SU-DHL-6 (cell line): Measurements from ENCODE around the gene OR5AR1.

Source experiments
- EZH2phosphoT487 ChIP-seq: fragments of 200-600 bp; sonication (generic), shearing (Covaris generic); conservative IDR thresholded peaks from 2 replicates; pipeline ENCODE4 v1.6.1; 2018; ENCODE audit warnings: mild to moderate bottlenecking, antibody characterized with exemption, low read length, moderate library complexity, mixed read lengths
- TF ChIP-seq, protein P1 (sequence below): fragments of 200-600 bp; sonication (generic); IDR thresholded peaks from one replicate; pipeline ENCODE4 v1.5.1; 2017; ENCODE audit warnings: antibody characterized with exemption, mild to moderate bottlenecking, low read length, moderate library complexity; ENCODE audit not compliant: insufficient read depth, poor library complexity, severe bottlenecking

DNA sequence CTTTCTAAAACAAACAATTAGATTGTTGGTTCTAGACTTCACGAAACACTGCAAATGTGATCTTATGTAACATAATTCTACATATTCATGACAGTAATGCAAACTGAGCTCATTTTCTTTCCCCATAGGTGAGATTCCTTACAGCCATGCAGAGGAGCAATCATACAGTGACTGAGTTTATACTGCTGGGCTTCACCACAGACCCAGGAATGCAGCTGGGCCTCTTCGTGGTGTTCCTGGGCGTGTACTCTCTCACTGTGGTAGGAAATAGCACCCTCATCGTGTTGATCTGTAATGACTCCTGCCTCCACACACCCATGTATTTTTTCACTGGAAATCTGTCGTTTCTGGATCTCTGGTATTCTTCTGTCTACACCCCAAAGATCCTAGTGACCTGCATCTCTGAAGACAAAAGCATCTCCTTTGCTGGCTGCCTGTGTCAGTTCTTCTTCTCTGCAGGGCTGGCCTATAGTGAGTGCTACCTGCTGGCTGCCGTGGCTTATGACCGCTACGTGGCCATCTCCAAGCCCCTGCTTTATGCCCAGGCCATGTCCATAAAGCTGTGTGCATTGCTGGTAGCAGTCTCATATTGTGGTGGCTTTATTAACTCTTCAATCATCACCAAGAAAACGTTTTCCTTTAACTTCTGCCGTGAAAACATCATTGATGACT lies 36.9 kb downstream of the OR5AR1 start:
- TF ChIP-seq, protein P1, sequence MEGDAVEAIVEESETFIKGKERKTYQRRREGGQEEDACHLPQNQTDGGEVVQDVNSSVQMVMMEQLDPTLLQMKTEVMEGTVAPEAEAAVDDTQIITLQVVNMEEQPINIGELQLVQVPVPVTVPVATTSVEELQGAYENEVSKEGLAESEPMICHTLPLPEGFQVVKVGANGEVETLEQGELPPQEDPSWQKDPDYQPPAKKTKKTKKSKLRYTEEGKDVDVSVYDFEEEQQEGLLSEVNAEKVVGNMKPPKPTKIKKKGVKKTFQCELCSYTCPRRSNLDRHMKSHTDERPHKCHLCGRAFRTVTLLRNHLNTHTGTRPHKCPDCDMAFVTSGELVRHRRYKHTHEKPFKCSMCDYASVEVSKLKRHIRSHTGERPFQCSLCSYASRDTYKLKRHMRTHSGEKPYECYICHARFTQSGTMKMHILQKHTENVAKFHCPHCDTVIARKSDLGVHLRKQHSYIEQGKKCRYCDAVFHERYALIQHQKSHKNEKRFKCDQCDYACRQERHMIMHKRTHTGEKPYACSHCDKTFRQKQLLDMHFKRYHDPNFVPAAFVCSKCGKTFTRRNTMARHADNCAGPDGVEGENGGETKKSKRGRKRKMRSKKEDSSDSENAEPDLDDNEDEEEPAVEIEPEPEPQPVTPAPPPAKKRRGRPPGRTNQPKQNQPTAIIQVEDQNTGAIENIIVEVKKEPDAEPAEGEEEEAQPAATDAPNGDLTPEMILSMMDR = no peak
- no peak for TF ChIP-seq EZH2phosphoT487
